Muscle layer of colon (tissue), 2 donors: ENCODE data around the gene ABLIM2.
"Not testable (repeated sequence)": the region's sequence is repeated elsewhere in the genome, so short reads cannot be mapped to it uniquely, and the experiment has no call there.

ENCODE experiments used
- H3K27ac ChIP-seq: one replicate; pipeline ENCODE4 v1.7.0; 2013; ENCODE audit warnings: low read depth, mild to moderate bottlenecking, low read length, moderate library complexity
- H3K27me3 ChIP-seq, 2 donors: one replicate each; pipeline ENCODE4 v1.7.0; 2013; ENCODE audit warnings: low read length in 2 of 2, mild to moderate bottlenecking in 2 of 2; ENCODE audit not compliant: insufficient read depth in 2 of 2, control insufficient read depth in 1 of 2
- H3K36me3 ChIP-seq: one replicate; pipeline ENCODE4 v1.7.0; 2013; ENCODE audit warnings: mild to moderate bottlenecking, low read length; ENCODE audit not compliant: insufficient read depth
- H3K4me1 ChIP-seq: one replicate; pipeline ENCODE4 v1.7.0; 2013; ENCODE audit warnings: mild to moderate bottlenecking, low read length; ENCODE audit not compliant: insufficient read depth
- H3K4me3 ChIP-seq, 2 donors: one replicate each; pipeline ENCODE4 v1.7.0; 2013; ENCODE audit warnings: low read length in 2 of 2, low read depth in 1 of 2, mild to moderate bottlenecking in 1 of 2, moderate library complexity in 1 of 2
- H3K9ac ChIP-seq: one replicate; pipeline ENCODE4 v1.7.0; 2013; ENCODE audit warnings: low read length
- H3K9me3 ChIP-seq: one replicate; pipeline ENCODE4 v1.7.0; 2013; ENCODE audit warnings: mild to moderate bottlenecking, low read length
- donor health status: abdominal sarcoma.
- donor health status: Adenocarcinoma of cecum.

The ABLIM2 gene

GRCh38 chr4:7959078-7959477 is 199.5 kb downstream of the ABLIM2 start:
- no peaks in the 10 kb centered on the region for H3K36me3 ChIP-seq
- H3K4me1 ChIP-seq: peaks cover 30% of the 10 kb centered on the region
- no peak overlapping the region for H3K4me3 ChIP-seq
- no peaks in the 10 kb centered on the region for H3K27me3 ChIP-seq
- no peak overlapping the region for H3K9ac ChIP-seq
- peak overlapping the region; percentile 49 for H3K27ac ChIP-seq
- no peaks in the 10 kb centered on the region for H3K9me3 ChIP-seq

- Histone ChIP-seq H3K36me3 (no peaks in the 10 kb centered on the region), H3K4me3 (no peak overlapping the region), H3K9me3 (no peaks in the 10 kb centered on the region), H3K9ac (no peak overlapping the region), H3K27ac (no peak overlapping the region), H3K4me1 (peaks cover 30% of the 10 kb centered on the region), H3K27me3 (no peaks in the 10 kb centered on the region)
Measured at GRCh38 chr4:7956934-7957656, 201.5 kb downstream of the ABLIM2 start.

GRCh38 chr4:7956270-7956808 is 202.3 kb downstream of the ABLIM2 start:
- H3K9ac ChIP-seq: no peak overlapping the region
- no peaks in the 10 kb centered on the region for H3K36me3 ChIP-seq

GRCh38 chr4:7955393-7955792 is 203.2 kb downstream of the ABLIM2 start:
- Histone ChIP-seq H3K27me3 (no peaks in the 10 kb centered on the region), H3K9me3 (no peaks in the 10 kb centered on the region), H3K36me3 (no peaks in the 10 kb centered on the region), H3K27ac (no peak overlapping the region), H3K4me1 (peaks cover 15% of the 10 kb centered on the region), H3K9ac (no peak overlapping the region), H3K4me3 (no peak overlapping the region)

More at GRCh38 chr4:7956270-7956808, 202.3 kb downstream of the ABLIM2 start:
- Histone ChIP-seq H3K9me3 (no peaks in the 10 kb centered on the region), H3K27me3 (no peaks in the 10 kb centered on the region), H3K4me3 (no peak overlapping the region), H3K27ac (no peak overlapping the region), H3K4me1 (peaks cover 24% of the 10 kb centered on the region)

- Histone ChIP-seq H3K4me1 (peaks cover 13% of the 10 kb centered on the region), H3K36me3 (no peaks in the 10 kb centered on the region), H3K4me3 (no peak overlapping the region), H3K9ac (no peak overlapping the region), H3K27ac (no peak overlapping the region), H3K9me3 (no peaks in the 10 kb centered on the region), H3K27me3 (no peaks in the 10 kb centered on the region)
Measured at GRCh38 chr4:7952615-7953014, 206.0 kb downstream of the ABLIM2 start.

- no peak overlapping the region for H3K4me3 ChIP-seq
- H3K27ac ChIP-seq: no peak overlapping the region
- H3K4me1 ChIP-seq: peaks cover 22% of the 10 kb centered on the region
- H3K27me3 ChIP-seq: no peaks in the 10 kb centered on the region
- H3K9ac ChIP-seq: no peak overlapping the region
- no peaks in the 10 kb centered on the region for H3K9me3 ChIP-seq
- no peaks in the 10 kb centered on the region for H3K36me3 ChIP-seq
Measured at GRCh38 chr4:7950301-7951092, 208.1 kb downstream of the ABLIM2 start.

GRCh38 chr4:7949759-7950158 is 208.9 kb downstream of the ABLIM2 start:
- H3K4me1 ChIP-seq: peaks cover 24% of the 10 kb centered on the region
- no peak overlapping the region for H3K4me3 ChIP-seq
- no peaks in the 10 kb centered on the region for H3K9me3 ChIP-seq
- H3K27me3 ChIP-seq: no peaks in the 10 kb centered on the region
- no peak overlapping the region for H3K27ac ChIP-seq
- no peak overlapping the region for H3K9ac ChIP-seq
- H3K36me3 ChIP-seq: no peaks in the 10 kb centered on the region

GRCh38 chr4:7947927-7948326 is 210.7 kb downstream of the ABLIM2 start:
- no peaks in the 10 kb centered on the region for H3K9me3 ChIP-seq
- H3K4me3 ChIP-seq: no peak overlapping the region
- H3K36me3 ChIP-seq: no peaks in the 10 kb centered on the region
- no peak overlapping the region for H3K9ac ChIP-seq
- H3K4me1 ChIP-seq: peaks cover 24% of the 10 kb centered on the region
- H3K27me3 ChIP-seq: no peaks in the 10 kb centered on the region
- H3K27ac ChIP-seq: no peak overlapping the region

GRCh38 chr4:7945709-7946380 is 212.8 kb downstream of the ABLIM2 start:
- no peak overlapping the region for H3K27ac ChIP-seq
- H3K36me3 ChIP-seq: no peaks in the 10 kb centered on the region
- no peaks in the 10 kb centered on the region for H3K27me3 ChIP-seq
- no peak overlapping the region for H3K9ac ChIP-seq
- H3K4me1 ChIP-seq: peaks cover 24% of the 10 kb centered on the region
- H3K9me3 ChIP-seq: no peaks in the 10 kb centered on the region
- H3K4me3 ChIP-seq: no peak overlapping the region

- H3K27me3 ChIP-seq: no peaks in the 10 kb centered on the region
- H3K4me3 ChIP-seq: no peak overlapping the region
- H3K4me1 ChIP-seq: peaks cover 23% of the 10 kb centered on the region
- no peak overlapping the region for H3K27ac ChIP-seq
- H3K9ac ChIP-seq: no peak overlapping the region
- H3K36me3 ChIP-seq: no peaks in the 10 kb centered on the region
- H3K9me3 ChIP-seq: no peaks in the 10 kb centered on the region
Measured at GRCh38 chr4:7944599-7945220, 213.9 kb downstream of the ABLIM2 start.

GRCh38 chr4:7943688-7944087 is 214.9 kb downstream of the ABLIM2 start:
- H3K36me3 ChIP-seq, H3K27me3 ChIP-seq, H3K9ac ChIP-seq, H3K9me3 ChIP-seq, H3K27ac ChIP-seq, H3K4me3 ChIP-seq: not testable (repeated sequence)
- H3K4me1 ChIP-seq: peaks cover 13% of the 10 kb centered on the region
